ENCODE measurements around the gene PHF2. TPM values are rescaled to one million over a fixed set of nuclear protein-coding genes. Genes with fewer than 3 reads are reported as not detected.

The PHF2 gene
- total RNA-seq, 1 experiment from 2014 or later, result 26.3 TPM

DNA sequence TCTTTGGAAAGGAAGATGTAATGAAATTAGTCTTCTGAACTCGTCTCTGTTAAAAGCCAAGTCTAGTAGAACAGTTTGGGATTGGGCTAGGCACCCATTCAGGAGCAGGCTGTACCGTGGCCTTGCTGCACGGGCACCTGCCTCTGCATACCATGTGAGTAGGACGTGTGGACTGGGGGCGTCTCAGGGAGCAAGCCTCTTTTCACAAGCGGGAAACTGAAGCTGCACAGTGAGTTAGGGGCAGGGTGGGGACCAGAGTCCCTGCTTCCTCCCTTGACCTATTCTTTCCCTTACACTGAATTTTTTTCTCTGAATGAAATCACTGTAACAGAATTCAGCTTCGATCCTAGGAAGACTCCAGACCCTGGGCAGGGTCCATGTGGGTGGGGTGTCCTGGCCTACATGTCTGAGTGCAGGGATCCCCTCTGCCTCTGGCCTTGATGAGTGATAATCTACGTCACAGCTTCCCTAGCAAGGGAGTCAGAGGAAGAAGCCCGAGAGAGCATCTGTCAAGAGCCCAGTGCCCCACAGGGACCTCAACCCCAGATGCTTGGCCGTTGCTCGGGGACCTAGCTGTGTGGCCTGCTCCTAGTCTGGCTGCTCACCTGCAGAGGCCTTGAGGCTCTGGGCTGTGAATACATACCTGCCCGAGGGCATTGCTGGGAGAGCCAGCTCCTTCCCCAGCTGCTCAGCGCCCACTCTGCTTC is 15.1 kb downstream of the PHF2 start:
- Histone ChIP-seq H3K27ac (no peak overlapping the region), H2AFZ (no peak overlapping the region), H3K27me3 (ENCODE audit: insufficient read depth, low read depth) (no peaks in the 10 kb centered on the region), H3K79me2 (ENCODE audit: low read depth) (peaks cover 4% of the 10 kb centered on the region; the same call in 1 of the 2 replicates), H3K9me2 (ENCODE audit: insufficient read depth) (no peaks in the 10 kb centered on the region), H4K20me1 (ENCODE audit: insufficient read depth) (no peaks in the 10 kb centered on the region; the same call in none of the 2 replicates), H3K4me3 (no peak overlapping the region), H3K9me3 (ENCODE audit: insufficient read depth, low read depth) (no peaks in the 10 kb centered on the region), H3K4me2 (no peak overlapping the region), H3F3A (ENCODE audit: insufficient read depth, low read depth) (no peaks in the 10 kb centered on the region), H3K36me3 (ENCODE audit: low read depth) (no peaks in the 10 kb centered on the region), H3K4me1 (replicated peaks; ENCODE audit: insufficient read depth) (no peaks in the 10 kb centered on the region)
- DNase-seq, result no peak
- BruUV-seq (replicated peaks), result no TSS peak
- TF ChIP-seq CTCF (conservative IDR thresholded peaks at IDR 0.05) (no peak), EZH2 (IDR thresholded peaks at IDR 0.05; ENCODE audit: low read depth) (no peak)
- ChIA-PET CTCF (no interaction called here), POLR2A (ENCODE audit: unreplicated experiment) (no interaction called here)
- intact Hi-C loops (cut with micrococcal nuclease; ENCODE audit: unreplicated experiment), result no loop called here

- ChIA-PET POLR2A (ENCODE audit: unreplicated experiment) (no interaction called here), CTCF (no interaction called here)
- no peak for TF ChIP-seq EZH2 (IDR thresholded peaks at IDR 0.05; ENCODE audit: low read depth)
- TF ChIP-seq CTCF (conservative IDR thresholded peaks at IDR 0.05), result no peak
- Histone ChIP-seq H3K9me3 (ENCODE audit: insufficient read depth, low read depth) (no peaks in the 10 kb centered on the region), H3K4me1 (replicated peaks; ENCODE audit: insufficient read depth) (no peaks in the 10 kb centered on the region), H3K27ac (no peak overlapping the region), H3K4me3 (no peak overlapping the region), H3K36me3 (ENCODE audit: low read depth) (no peaks in the 10 kb centered on the region), H2AFZ (no peak overlapping the region), H3F3A (ENCODE audit: insufficient read depth, low read depth) (no peaks in the 10 kb centered on the region), H3K9me2 (ENCODE audit: insufficient read depth) (no peaks in the 10 kb centered on the region), H4K20me1 (ENCODE audit: insufficient read depth) (no peaks in the 10 kb centered on the region; the same call in none of the 2 replicates), H3K4me2 (no peak overlapping the region), H3K27me3 (ENCODE audit: insufficient read depth, low read depth) (no peaks in the 10 kb centered on the region), H3K79me2 (ENCODE audit: low read depth) (no peaks in the 10 kb centered on the region)
- no TSS peak for BruUV-seq (replicated peaks)
- intact Hi-C loops (cut with micrococcal nuclease; ENCODE audit: unreplicated experiment), result no loop called here
- no peak for DNase-seq
Observed at GRCh38 chr9:93592008-93592642, 15.7 kb downstream of the PHF2 start.

DNA sequence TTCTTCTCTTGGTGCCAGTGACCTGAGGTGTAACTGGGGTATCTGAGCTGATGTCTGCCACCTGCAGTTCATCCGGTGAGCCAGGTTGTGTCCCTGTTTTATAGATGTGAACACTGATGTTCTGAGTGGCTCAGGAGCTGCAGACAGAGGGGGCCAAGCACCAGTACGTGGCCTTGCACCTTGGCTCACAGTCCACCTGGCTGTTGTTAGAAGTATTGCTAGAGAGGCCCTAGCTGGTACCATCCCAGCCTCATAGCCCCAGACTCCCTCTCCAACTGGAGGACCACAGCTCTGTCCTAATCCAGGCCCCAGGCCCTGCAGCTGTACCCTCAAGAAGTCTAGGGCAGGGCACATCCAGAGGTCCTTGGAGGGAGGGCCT is 16.2 kb downstream of the PHF2 start:
- H3F3A ChIP-seq (ENCODE audit: insufficient read depth, low read depth), result no peaks in the 10 kb centered on the region
- H3K27me3 ChIP-seq (ENCODE audit: insufficient read depth, low read depth), result no peaks in the 10 kb centered on the region
- H3K79me2 ChIP-seq (ENCODE audit: low read depth), result no peaks in the 10 kb centered on the region
- H3K9me2 ChIP-seq (ENCODE audit: insufficient read depth), result no peaks in the 10 kb centered on the region
- no peaks in the 10 kb centered on the region for H3K36me3 ChIP-seq (ENCODE audit: low read depth)
- intact Hi-C loops (cut with micrococcal nuclease; ENCODE audit: unreplicated experiment), result no loop called here
- TF ChIP-seq CTCF (conservative IDR thresholded peaks at IDR 0.05), result no peak
- TF ChIP-seq EZH2 (IDR thresholded peaks at IDR 0.05; ENCODE audit: low read depth), result no peak
- no peaks in the 10 kb centered on the region; the same call in none of the 2 replicates for H4K20me1 ChIP-seq (ENCODE audit: insufficient read depth)
- H2AFZ ChIP-seq, result no peak overlapping the region
- no peak overlapping the region for H3K4me2 ChIP-seq
- H3K4me3 ChIP-seq, result no peak overlapping the region
- H3K4me1 ChIP-seq (replicated peaks; ENCODE audit: insufficient read depth), result no peaks in the 10 kb centered on the region
- CTCF ChIA-PET, result interaction anchor here (0.7 kb wide), 1 partner anchor 91 kb away, joined by 20 read pairs; no protein-coding TSS in a partner anchor
- H3K27ac ChIP-seq, result no peak overlapping the region
- no TSS peak for BruUV-seq (replicated peaks)
- H3K9me3 ChIP-seq (ENCODE audit: insufficient read depth, low read depth), result no peaks in the 10 kb centered on the region
- POLR2A ChIA-PET (ENCODE audit: unreplicated experiment), result interaction anchor here (0.7 kb wide), 1 partner anchor 9 kb away, joined by 5 read pairs; no protein-coding TSS in a partner anchor
- no peak for DNase-seq
